Trophoblast cell (in vitro differentiated cells and primary cell): ENCODE data around the gene PLEKHM3.
A peak's percentile ranks its signal among the peaks of the same experiment; 100 is the strongest.

ENCODE experiments used
- DNase-seq, 2 donors: peaks; one replicate each; pipeline ENCODE4 v3.0.0-alpha.2; 2016
- H2AFZ ChIP-seq: 2 replicates; pipeline ENCODE4 v1.6.1; 2013; ENCODE audit warnings: low read length, moderate library complexity, mild to moderate bottlenecking; ENCODE audit not compliant: insufficient read depth, poor library complexity
- H2AK5ac ChIP-seq: 2 replicates; pipeline ENCODE4 v1.6.1; 2013; ENCODE audit warnings: mild to moderate bottlenecking, low read length
- H2BK120ac ChIP-seq: 2 replicates; pipeline ENCODE4 v1.6.1; 2013; ENCODE audit warnings: low read length, mild to moderate bottlenecking, moderate library complexity; ENCODE audit not compliant: insufficient read depth, poor library complexity
- H2BK12ac ChIP-seq: 2 replicates; pipeline ENCODE4 v1.6.1; 2013; ENCODE audit warnings: mild to moderate bottlenecking, low read length, moderate library complexity
- H2BK5ac ChIP-seq: 2 replicates; pipeline ENCODE4 v1.6.1; 2013; ENCODE audit warnings: low read length, low read depth, moderate library complexity, mild to moderate bottlenecking; ENCODE audit not compliant: poor library complexity
- H3K14ac ChIP-seq: 2 replicates; pipeline ENCODE4 v1.6.1; 2013; ENCODE audit warnings: mild to moderate bottlenecking, low read length
- H3K18ac ChIP-seq: 2 replicates; pipeline ENCODE4 v1.6.1; 2013; ENCODE audit warnings: mild to moderate bottlenecking, low read length
- H3K23ac ChIP-seq: 2 replicates; pipeline ENCODE4 v1.6.1; 2013; ENCODE audit warnings: low read length
- H3K27ac ChIP-seq: 2 replicates; pipeline ENCODE4 v1.5.1; 2013; ENCODE audit warnings: low read depth, mild to moderate bottlenecking, inconsistent platforms, low read length, moderate library complexity
- H3K27me3 ChIP-seq: 2 replicates; pipeline ENCODE4 v1.6.1; 2013; ENCODE audit warnings: inconsistent platforms, mild to moderate bottlenecking, low read length, moderate library complexity; ENCODE audit not compliant: insufficient read depth
- H3K36me3 ChIP-seq, 2 experiments: 1 replicate in 1 of 2; 2 replicates in 1 of 2; pipeline ENCODE4 v1.6.1; 2013; ENCODE audit warnings: low read length in 2 of 2, mild to moderate bottlenecking in 2 of 2, moderate library complexity in 1 of 2; ENCODE audit not compliant: insufficient read depth in 2 of 2, control insufficient read depth in 1 of 2
- H3K4ac ChIP-seq: 2 replicates; pipeline ENCODE4 v1.6.1; 2013; ENCODE audit warnings: low read depth, mild to moderate bottlenecking, low read length, moderate library complexity
- H3K4me1 ChIP-seq, 2 experiments: 1 replicate in 1 of 2; 2 replicates in 1 of 2; pipeline ENCODE4 v1.6.1; 2013; ENCODE audit warnings: low read length in 2 of 2, mild to moderate bottlenecking in 2 of 2, moderate library complexity in 1 of 2; ENCODE audit not compliant: insufficient read depth in 2 of 2, control insufficient read depth in 1 of 2
- H3K4me2 ChIP-seq: 2 replicates; pipeline ENCODE4 v1.6.1; 2013; ENCODE audit warnings: inconsistent platforms, mild to moderate bottlenecking, low read length, moderate library complexity
- H3K4me3 ChIP-seq: 2 replicates; pipeline ENCODE4 v1.5.1; 2013; ENCODE audit warnings: mild to moderate bottlenecking, low read depth, low read length, inconsistent platforms
- H3K79me1 ChIP-seq: one replicate; pipeline ENCODE4 v1.6.1; 2013; ENCODE audit warnings: low read length
- H3K79me2 ChIP-seq: 2 replicates; pipeline ENCODE4 v1.6.1; 2013; ENCODE audit warnings: low read length, mild to moderate bottlenecking; ENCODE audit not compliant: control insufficient read depth, insufficient read depth, poor library complexity
- H3K9ac ChIP-seq: 2 replicates; pipeline ENCODE4 v1.6.1; 2013; ENCODE audit warnings: mild to moderate bottlenecking, low read length
- H3K9me3 ChIP-seq: 2 replicates; pipeline ENCODE4 v1.6.1; 2013; ENCODE audit warnings: low read depth, mild to moderate bottlenecking, control low read depth, inconsistent platforms, low read length; ENCODE audit not compliant: insufficient read depth
- H4K12ac ChIP-seq: 2 replicates; pipeline ENCODE4 v1.6.1; 2013; ENCODE audit warnings: low read depth, mild to moderate bottlenecking, low read length, moderate library complexity
- H4K8ac ChIP-seq: 2 replicates; pipeline ENCODE4 v1.6.1; 2013; ENCODE audit warnings: low read depth, mild to moderate bottlenecking, low read length, moderate library complexity
- H4K91ac ChIP-seq: one replicate; pipeline ENCODE4 v1.6.1; 2013; ENCODE audit warnings: low read depth, mild to moderate bottlenecking, low read length, moderate library complexity
- WGBS: extraction: QIAGEN DNeasy Blood & Tissue Kit; methylation state at CpG from one replicate; pipeline ENCODE4 v1.1.7; 2013; ENCODE audit warnings: missing lambda C conversion rate; ENCODE audit not compliant: insufficient read length, insufficient coverage; ENCODE audit errors: extremely low coverage; 5-methylcytosine and 5-hydroxymethylcytosine counted together

Gene PLEKHM3

GRCh38 chr2:208069186-208069585 lies 43.9 kb upstream of the PLEKHM3 start:
- no peaks in the 10 kb centered on the region for H3K79me2 ChIP-seq
- H3K9ac ChIP-seq, result no peak overlapping the region
- no peak overlapping the region for H2AFZ ChIP-seq
- H3K4me2 ChIP-seq, result no peak overlapping the region
- H4K12ac ChIP-seq, result no peak overlapping the region
- no peak overlapping the region for H3K4ac ChIP-seq
- no CpG with 5 or more reads among the region's 4 CpGs for WGBS
- no peak overlapping the region for H2BK120ac ChIP-seq
- no peaks in the 10 kb centered on the region for H3K27me3 ChIP-seq
- H3K27ac ChIP-seq, result no peak overlapping the region
- no peaks in the 10 kb centered on the region for H3K4me1 ChIP-seq
- H3K18ac ChIP-seq, result no peak overlapping the region
- no peaks in the 10 kb centered on the region for H3K36me3 ChIP-seq
- H3K4me3 ChIP-seq, result no peak overlapping the region
- H3K14ac ChIP-seq, result no peak overlapping the region
- no peak for DNase-seq
- H2BK12ac ChIP-seq, result no peak overlapping the region
- H4K8ac ChIP-seq, result no peak overlapping the region
- no peaks in the 10 kb centered on the region for H3K9me3 ChIP-seq
- no peak overlapping the region for H2AK5ac ChIP-seq
- no peak overlapping the region for H3K23ac ChIP-seq
- no peaks in the 10 kb centered on the region for H3K79me1 ChIP-seq
- no peak overlapping the region for H2BK5ac ChIP-seq
- H4K91ac ChIP-seq, result no peak overlapping the region

DNA sequence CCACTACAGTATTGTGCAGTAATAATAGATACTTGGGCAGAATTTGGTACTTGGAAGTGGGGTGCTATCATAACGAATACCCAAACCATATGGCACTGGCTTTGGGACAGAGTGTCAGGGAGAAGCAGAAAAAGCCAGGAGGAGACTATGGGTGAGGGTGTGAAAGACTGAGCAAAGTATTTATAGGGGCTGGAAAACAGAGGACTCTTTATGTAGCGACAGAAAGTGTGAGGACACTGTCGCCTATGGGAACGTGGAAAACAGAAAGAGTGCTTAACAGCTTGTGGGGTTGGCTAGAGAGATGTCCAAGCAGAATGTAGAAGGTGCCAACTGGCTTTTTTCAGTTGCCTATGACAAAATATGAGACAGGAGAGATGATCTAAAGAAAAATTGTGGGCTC lies 40.7 kb upstream of the PLEKHM3 start:
- H4K91ac ChIP-seq, result no peak overlapping the region
- no peak overlapping the region for H4K8ac ChIP-seq
- H3K18ac ChIP-seq, result no peak overlapping the region
- H4K12ac ChIP-seq, result no peak overlapping the region
- no peaks in the 10 kb centered on the region for H3K79me1 ChIP-seq
- no CpG with 5 or more reads among the region's 4 CpGs for WGBS
- no peaks in the 10 kb centered on the region for H3K27me3 ChIP-seq
- H3K4me3 ChIP-seq, result no peak overlapping the region
- H2AK5ac ChIP-seq, result no peak overlapping the region
- no peak overlapping the region for H3K23ac ChIP-seq
- no peaks in the 10 kb centered on the region for H3K4me1 ChIP-seq
- no peaks in the 10 kb centered on the region for H3K9me3 ChIP-seq
- H3K4ac ChIP-seq, result no peak overlapping the region
- H2BK120ac ChIP-seq, result no peak overlapping the region
- no peak overlapping the region for H3K4me2 ChIP-seq
- H3K79me2 ChIP-seq, result no peaks in the 10 kb centered on the region
- H3K14ac ChIP-seq, result no peak overlapping the region
- H2BK5ac ChIP-seq, result no peak overlapping the region
- H3K27ac ChIP-seq, result no peak overlapping the region
- no peaks in the 10 kb centered on the region for H3K36me3 ChIP-seq
- no peak for DNase-seq
- H3K9ac ChIP-seq, result no peak overlapping the region
- H2BK12ac ChIP-seq, result no peak overlapping the region
- no peak overlapping the region for H2AFZ ChIP-seq

- no CpG with 5 or more reads among the region's 5 CpGs for WGBS
These were observed 40.1 kb upstream of the PLEKHM3 start for GRCh38 chr2:208065476-208065875.

GRCh38 chr2:208064220-208064961 lies 39.1 kb upstream of the PLEKHM3 start:
- no peak overlapping the region for H4K12ac ChIP-seq
- no peak overlapping the region for H3K4ac ChIP-seq
- H4K8ac ChIP-seq, result no peak overlapping the region
- peak overlapping the region; percentile 25 for H2AFZ ChIP-seq
- H2BK120ac ChIP-seq, result no peak overlapping the region
- H3K23ac ChIP-seq, result no peak overlapping the region
- H3K79me2 ChIP-seq, result no peaks in the 10 kb centered on the region
- no peak overlapping the region for H3K18ac ChIP-seq
- H3K27ac ChIP-seq, result no peak overlapping the region
- no peak overlapping the region for H2BK12ac ChIP-seq
- H3K79me1 ChIP-seq, result no peaks in the 10 kb centered on the region
- WGBS, result no CpG with 5 or more reads among the region's 8 CpGs
- H3K4me1 ChIP-seq, result no peaks in the 10 kb centered on the region
- no peak overlapping the region for H3K4me3 ChIP-seq
- H3K9me3 ChIP-seq, result no peaks in the 10 kb centered on the region
- H3K4me2 ChIP-seq, result no peak overlapping the region
- no peaks in the 10 kb centered on the region for H3K27me3 ChIP-seq
- no peak overlapping the region for H4K91ac ChIP-seq
- no peak for DNase-seq
- H2BK5ac ChIP-seq, result no peak overlapping the region
- H3K14ac ChIP-seq, result no peak overlapping the region
- no peaks in the 10 kb centered on the region for H3K36me3 ChIP-seq
- no peak overlapping the region for H2AK5ac ChIP-seq
- H3K9ac ChIP-seq, result no peak overlapping the region

More at GRCh38 chr2:208065476-208065875, 40.1 kb upstream of the PLEKHM3 start:
- no peaks in the 10 kb centered on the region for H3K4me1 ChIP-seq
- H3K9me3 ChIP-seq, result no peaks in the 10 kb centered on the region
- no peak overlapping the region for H4K12ac ChIP-seq
- H3K4ac ChIP-seq, result no peak overlapping the region
- no peak overlapping the region for H2BK5ac ChIP-seq
- H2AFZ ChIP-seq, result no peak overlapping the region
- DNase-seq, result no peak
- no peak overlapping the region for H3K23ac ChIP-seq
- H3K27me3 ChIP-seq, result no peaks in the 10 kb centered on the region
- no peak overlapping the region for H3K9ac ChIP-seq
- no peak overlapping the region for H4K8ac ChIP-seq
- H4K91ac ChIP-seq, result no peak overlapping the region
- no peak overlapping the region for H3K27ac ChIP-seq
- no peaks in the 10 kb centered on the region for H3K36me3 ChIP-seq
- no peak overlapping the region for H2BK12ac ChIP-seq
- no peaks in the 10 kb centered on the region for H3K79me2 ChIP-seq
- no peak overlapping the region for H3K4me3 ChIP-seq
- H3K14ac ChIP-seq, result no peak overlapping the region
- no peak overlapping the region for H3K4me2 ChIP-seq
- H2BK120ac ChIP-seq, result no peak overlapping the region
- no peak overlapping the region for H3K18ac ChIP-seq
- H2AK5ac ChIP-seq, result no peak overlapping the region
- H3K79me1 ChIP-seq, result no peaks in the 10 kb centered on the region
